Measurements from ENCODE around the gene NADSYN1. TPM values are rescaled to one million over a fixed set of nuclear protein-coding genes. Genes with fewer than 3 reads are reported as not detected.

NADSYN1 gene
- total RNA-seq, 1 donor = 130 TPM

DNA sequence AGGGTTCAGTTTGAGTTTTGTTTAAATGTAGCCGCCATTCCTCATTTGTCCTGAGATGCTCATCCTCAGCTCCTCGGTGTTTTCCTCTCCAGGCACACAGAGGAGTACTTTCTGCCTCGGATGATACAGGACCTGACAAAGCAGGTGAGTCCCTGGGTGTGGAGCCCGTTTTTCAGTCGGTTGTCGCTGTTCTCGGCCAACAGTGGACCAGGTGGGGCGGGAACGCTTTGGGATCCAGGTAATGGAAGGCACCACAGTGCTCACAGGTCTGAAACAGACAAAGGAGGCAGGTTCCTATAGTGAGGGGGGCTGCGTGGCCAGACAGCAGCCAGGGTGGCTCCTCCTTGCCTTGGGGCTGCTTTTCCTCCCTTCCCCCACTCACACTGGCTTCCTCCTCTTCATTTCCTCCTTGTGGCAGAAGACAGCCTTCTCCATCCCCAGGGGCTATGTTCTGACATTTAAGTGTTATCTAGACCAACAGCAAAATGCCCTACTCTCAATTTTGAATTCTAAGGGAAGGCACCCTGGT is 19.4 kb downstream of the NADSYN1 start:
- DNase-seq (ENCODE audit: low read depth in 2 of 3, low spot score in 2 of 3) = no peak

DNA sequence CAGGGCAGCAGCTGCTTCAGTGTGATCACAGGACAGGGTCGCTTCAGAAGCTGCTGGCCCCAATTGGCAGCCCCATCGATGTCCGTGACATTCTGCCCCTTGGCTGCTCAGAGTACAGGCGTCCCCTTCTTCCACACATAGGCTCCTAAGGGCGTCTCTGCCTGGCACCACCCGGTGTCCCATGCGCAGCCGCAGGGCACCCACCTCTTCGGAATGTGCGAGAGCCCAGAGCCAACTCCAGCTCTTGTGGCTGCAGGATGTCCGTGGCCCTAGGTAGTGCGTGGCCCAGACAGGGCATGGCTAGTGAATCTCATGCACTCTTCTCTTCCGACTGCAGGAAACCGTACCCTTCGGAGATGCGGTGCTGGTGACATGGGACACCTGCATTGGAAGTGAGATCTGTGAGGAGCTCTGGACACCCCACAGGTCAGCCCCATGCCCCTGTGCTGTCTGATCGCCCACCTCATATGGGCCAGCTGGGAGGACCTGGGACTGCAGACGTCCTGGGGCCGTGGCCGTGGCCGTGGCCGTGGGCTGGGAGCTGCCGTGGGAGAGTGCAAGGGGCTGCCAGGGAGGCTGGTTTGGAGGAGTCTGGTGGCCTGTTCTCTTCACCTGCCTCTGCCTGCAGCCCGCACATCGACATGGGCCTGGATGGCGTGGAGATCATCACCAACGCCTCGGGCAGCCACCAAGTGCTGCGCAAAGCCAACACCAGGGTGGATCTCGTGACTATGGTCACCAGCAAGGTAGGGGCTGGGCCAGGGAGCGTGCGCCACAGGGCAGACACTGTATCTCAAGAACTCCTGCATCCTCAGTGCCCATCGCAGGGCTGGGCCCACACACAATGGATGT is 20.2 kb downstream of the NADSYN1 start:
- no peak for DNase-seq (ENCODE audit: low read depth in 2 of 3, low spot score in 2 of 3)

DNA sequence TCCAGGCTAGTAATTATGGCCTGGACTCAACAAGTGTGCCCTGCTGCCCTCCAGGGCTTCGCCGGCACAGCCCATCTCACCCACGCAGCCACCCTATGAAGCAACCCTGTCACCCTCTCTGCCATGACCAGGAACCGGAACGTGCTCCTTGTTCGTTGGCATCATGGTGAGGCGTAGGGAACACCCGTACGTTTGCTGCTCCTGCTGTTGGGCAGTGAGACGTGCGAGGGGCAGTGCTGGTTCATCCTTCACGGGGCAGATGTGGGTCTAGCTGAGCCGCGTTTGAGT is 20.7 kb downstream of the NADSYN1 start:
- DNase-seq (ENCODE audit: low read depth in 2 of 3, low spot score in 2 of 3) = no peak

DNA sequence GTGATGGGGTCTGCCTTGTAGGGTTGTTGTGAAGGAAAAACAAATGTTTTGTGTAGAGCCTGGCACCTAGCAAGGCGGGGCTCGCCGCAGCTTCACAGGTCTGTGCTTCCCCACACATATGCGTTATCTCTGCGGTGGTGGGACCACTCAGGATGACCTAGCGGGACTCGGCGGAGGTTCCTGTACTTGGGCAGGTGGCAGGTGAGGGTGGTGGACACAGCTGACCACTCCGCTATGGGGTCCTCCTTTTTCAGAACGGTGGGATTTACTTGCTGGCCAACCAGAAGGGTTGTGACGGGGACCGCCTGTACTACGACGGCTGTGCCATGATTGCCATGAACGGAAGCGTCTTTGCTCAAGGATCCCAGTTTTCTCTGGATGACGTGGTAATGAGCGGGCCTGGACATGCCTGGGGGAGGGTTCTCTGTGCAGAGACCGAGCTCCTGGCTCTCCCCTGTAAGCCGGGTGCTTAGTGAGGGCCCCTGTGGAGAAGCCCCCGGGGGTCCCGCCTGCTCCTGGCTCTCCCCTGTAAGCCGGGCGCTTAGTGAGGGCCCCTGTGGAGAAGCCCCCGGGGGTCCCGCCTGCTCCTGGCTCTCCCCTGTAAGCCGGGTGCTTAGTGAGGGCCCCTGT is 21.3 kb downstream of the NADSYN1 start:
- DNase-seq (ENCODE audit: low read depth in 2 of 3, low spot score in 2 of 3) = no peak

DNA sequence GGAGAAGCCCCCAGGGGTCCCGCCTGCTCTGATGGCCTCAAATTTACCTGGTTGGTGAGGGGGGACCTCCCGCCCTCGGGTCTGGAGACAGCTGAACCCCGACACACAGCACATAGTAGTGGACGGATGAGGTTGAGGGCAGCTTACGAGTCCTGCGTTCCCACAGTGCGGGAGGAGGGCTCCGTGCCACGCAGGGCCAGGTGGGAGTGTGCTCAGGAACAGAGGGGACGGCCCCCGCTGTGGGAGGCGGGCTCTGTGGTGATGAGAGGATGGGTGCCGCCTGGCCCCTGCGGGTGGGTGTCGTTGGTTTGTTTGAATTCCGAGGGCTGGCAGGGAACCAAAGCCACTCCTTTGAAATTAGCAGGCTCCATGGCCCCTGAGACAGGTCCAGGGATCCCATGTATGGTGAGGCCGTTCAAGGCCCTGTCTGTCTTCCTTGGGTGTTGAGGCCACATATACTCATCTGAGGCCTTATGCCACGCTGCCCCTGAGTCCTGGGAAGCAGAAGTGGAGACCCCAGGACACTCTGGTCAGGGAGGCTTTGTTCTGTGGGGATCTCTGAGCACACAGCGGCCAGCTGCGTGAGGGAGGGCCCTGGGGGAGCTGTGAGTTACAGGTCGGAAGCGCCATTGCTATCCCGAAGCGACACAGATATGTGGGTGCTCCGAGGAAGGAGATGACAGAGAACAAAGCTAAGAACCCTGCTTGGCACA is 21.9 kb downstream of the NADSYN1 start:
- DNase-seq (ENCODE audit: low read depth in 2 of 3, low spot score in 2 of 3) = no peak

DNA sequence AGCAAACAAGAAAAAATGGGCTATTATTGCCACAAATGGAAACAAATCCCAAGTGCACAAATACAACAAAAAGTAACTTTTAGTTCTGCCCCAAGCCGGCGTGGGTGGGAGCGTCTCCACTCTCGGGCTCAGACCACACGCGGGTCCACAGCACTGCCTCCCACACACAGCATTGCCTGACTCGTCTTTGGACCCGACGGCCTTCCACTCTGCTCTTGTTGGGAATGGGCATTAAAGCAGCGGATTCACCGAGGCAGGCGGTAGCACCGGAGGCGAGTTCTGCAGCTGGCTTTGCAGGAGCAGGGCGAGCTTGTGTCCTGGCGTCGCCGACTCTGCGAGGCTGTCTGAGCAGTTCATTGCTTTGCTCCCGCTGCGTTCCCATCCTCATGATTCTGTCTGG is 23.0 kb downstream of the NADSYN1 start:
- no peak for DNase-seq (ENCODE audit: low read depth in 2 of 3, low spot score in 2 of 3)

DNA sequence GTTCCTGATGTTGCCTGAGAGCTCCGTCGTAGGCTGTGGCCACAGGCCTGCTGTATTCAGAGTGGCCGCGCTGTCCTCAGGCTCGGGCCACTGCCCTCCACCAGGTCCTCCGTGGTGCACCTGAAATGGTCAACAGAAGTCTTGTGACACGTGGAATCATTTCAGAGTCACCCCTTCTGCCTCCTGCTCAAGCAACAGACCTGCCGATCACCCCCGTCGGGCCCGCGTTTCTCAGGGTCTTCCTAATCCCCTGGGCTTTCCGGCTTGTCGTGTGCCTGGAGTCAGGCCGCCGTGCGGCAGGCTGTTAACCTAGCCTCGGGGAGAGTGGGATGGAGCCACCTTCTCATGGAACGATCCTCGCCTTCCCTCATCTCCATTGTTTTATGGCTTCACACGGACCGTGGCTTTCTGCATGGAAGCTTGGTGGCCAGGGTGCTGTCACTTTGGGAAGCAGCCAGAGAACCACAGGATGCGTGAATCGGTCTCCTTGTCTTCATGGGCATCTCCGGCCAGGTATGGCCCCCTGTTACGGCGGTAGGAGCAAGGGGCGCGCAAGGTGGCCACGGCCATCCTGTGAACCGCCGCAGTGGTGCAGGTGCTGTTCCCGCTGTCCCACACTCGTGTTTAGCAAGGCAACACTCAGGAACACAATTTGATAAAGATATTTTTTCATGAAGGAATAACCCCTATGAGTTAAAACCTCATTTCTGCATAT is 24.1 kb downstream of the NADSYN1 start:
- DNase-seq (ENCODE audit: low read depth in 2 of 3, low spot score in 2 of 3) = no peak

DNA sequence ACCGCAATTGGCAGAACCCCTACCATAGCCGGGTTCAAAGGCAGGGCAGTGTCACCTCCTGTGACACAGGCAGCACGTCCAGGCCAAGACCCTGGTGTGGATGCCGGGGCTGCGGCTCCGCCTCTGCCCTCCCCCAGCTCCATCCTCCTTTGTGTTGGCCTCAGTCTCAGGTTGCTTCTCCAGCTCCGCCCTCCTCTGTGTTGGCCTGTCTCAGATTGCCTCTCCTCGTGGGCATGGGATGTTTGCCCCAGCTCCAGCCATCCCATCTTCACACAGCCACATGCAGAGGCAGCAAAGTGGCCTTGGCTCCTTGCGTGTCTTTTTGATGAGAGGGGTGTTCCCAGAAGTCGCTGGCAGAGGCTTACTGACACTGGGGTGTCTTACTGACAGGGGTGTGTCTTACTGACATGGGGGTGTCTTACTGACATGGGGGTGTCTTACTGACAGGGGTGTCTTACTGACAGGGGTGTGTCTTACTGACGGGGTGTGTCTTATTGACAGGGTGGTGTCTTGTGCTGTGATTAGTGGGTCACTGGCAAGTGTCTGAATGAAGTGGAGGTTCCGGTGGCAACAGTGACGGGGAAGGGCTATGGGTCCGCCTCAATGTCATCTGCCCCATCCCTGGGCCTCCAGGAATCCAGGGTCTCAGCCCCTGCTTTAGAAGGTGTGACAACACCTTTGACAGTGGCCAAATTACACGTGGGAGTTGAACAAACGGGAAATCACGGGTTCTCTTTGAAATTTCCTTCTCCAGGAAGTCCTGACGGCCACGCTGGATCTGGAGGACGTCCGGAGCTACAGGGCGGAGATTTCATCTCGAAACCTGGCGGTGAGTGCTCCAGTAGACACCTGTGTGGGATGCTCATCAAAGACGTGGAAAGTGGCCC is 24.9 kb downstream of the NADSYN1 start:
- DNase-seq (ENCODE audit: low read depth in 2 of 3, low spot score in 2 of 3) = no peak

DNA sequence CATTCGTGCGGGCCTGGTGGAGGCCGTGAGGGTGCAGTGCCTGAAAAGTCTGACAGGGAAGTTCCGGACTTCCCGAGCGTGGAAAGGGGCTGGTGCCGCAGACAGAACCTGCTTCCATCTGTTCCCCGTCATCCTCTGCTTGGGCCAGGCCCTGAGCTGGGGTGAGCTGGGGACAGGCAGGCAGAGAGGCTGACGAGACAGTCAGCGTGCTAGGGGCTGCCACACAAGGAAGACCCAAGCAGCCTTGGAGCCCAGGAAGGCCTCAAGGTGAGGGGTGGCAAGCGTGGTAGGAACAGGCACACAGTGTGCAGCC is 25.5 kb downstream of the NADSYN1 start:
- DNase-seq (ENCODE audit: low read depth in 2 of 3, low spot score in 2 of 3) = no peak

DNA sequence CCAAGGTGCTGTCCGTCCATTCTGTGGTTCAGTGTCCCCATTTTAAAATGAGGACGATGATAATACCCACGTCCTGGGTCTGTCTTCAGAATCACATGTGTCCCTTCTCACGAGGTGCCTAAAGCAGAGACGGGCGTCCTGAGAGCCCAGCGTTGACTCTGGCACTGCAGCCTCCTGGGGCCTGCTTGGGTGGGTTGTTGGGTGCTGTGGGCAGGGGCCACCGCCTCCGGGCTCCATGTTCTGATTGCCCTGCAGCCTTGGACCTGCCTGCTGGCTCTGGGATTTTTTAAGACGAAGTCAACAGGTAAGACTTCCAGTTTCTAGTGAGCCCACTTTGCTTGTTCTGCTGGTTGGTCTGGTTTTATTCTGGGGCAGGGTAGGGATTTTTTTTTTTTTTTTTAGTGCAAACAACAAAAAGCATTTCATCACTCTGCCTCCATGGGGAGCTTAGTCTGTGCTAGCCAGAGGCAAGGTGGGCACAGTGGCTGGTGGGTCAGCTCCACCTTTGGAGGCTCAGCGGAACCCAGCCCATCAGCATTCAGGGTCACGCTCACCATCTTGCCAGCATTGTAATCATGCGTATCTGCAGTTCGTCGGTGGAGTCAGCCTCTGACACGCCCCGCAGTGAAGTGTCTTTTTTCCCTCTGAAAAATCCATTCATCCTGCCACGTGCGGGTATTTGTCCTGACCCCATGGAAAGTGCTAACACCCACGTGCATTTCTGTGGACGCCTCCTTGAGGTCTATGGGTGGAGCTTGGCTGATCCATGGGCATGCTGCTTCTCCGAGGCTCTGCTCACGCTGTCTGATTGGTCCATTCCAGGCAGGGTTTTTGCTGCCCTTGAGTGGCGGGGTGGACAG is 28.3 kb downstream of the NADSYN1 start:
- no peak for DNase-seq (ENCODE audit: low read depth in 2 of 3, low spot score in 2 of 3)

DNA sequence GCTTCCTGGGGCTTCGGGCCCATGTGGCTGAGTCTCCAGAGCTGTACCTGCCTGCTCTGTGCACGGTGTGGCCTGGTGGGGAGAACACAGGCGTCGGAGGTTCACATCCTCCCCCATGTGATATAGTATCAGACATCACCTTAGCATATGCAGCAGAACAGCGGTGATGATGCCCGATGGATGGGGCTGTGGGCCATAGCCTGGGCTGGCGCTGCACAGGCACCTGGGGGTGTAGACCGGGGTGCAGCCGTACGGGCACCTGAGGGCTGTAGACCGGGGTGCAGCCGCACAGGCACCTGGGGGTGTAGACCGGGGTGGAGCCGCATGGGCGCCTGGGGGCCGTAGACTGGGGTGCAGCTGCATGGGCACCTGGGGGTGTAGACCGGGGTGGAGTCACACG is 29.2 kb downstream of the NADSYN1 start:
- DNase-seq (ENCODE audit: low read depth in 2 of 3, low spot score in 2 of 3) = no peak

DNA sequence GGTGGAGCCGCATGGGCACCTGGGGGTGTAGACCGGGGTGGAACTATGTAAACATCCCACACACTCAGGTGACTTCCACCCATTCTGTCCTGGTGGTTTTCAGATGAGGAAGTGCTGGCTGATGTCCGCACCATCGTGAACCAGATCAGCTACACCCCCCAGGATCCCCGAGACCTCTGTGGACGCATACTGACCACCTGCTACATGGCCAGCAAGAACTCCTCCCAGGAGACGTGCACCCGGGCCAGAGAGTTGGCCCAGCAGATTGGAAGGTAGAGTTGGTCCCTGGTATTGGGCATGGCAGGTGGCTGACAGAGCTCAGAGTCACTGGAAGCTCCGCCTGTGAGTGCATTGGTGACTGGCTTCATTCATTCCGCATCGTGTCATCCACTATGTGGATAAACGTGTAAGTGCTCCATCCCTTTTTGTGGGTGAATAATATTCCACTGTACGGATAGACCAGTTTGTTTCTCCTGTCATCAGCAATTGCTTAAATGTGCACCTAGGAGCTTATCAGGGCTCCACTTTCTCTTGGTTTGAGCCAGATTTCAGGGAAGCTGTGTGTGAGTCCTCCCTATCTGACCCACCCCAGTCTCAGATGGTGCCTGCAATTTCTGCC is 29.9 kb downstream of the NADSYN1 start:
- no peak for DNase-seq (ENCODE audit: low read depth in 2 of 3, low spot score in 2 of 3)

DNA sequence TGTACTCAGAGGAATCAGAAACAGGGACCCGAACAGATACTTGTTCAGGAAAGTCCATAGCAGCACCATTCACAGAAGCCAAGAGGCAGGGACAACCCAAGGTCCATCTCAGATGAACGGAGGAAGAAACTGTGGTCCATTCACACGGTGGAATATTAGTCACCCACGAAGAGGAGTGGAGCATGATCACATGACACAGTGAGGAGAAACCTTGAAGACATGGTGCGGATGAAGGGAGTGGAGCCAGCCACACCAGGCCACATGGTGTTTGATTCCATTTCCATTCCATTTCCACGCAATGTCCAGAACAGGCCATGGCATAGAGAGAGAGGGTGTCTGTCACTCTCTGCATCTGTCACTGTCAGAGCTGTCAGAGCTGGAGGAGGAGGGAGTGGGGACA is 30.7 kb downstream of the NADSYN1 start:
- DNase-seq (ENCODE audit: low read depth in 2 of 3, low spot score in 2 of 3) = no peak

DNA sequence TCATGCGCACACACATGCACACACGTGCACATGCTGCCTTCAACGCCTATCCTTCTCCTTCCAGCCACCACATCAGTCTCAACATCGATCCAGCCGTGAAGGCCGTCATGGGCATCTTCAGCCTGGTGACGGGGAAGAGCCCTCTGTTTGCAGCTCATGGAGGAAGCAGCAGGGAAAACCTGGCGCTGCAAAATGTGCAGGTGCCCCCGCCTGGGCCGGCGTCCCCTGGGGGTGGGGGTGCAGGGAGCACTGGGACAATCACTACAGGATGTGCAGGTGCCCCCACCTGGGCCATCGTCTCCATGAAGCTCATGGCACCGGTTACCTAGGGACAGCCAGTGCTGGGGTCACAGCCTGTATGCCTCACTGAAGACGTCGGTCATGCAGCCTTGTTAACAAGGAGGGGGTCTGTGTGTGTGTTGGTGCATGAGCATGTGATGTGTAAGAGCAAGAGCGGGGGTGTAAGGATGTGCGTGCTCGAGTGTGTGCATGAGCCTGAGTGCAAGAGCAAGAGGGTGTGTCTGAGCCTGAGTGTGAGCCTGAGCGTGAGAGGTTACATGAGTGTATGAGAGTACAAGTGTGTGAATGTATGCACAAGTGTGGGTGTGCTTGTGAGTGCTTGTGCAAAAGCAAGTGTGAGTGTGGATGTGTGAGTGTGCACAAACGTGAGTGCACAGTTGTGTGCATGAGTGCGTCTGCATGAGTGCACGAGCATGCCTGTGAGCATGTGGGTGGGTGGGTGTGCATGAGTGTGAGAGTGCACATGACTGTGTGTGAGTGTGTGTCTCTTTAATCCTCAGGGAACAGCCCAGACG is 31.5 kb downstream of the NADSYN1 start:
- no peak for DNase-seq (ENCODE audit: low read depth in 2 of 3, low spot score in 2 of 3)

DNA sequence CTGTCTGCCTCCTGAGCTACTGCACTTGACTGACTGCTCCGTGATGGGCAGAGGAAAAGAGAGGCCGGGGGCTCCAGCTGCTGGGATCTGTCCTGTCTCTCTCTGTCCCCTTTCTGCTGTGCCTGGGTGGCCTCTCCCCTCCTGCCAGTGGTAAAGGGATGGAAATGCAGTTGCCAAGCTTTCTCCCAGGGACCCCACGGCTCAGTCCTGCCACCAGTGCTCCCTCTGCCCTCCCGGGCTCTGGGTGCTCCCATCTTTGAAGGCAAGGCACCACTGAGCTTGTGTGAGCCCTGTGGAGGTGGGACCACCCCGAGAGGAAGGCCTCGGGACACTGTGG is 32.0 kb downstream of the NADSYN1 start:
- DNase-seq (ENCODE audit: low read depth in 2 of 3, low spot score in 2 of 3) = no peak

DNA sequence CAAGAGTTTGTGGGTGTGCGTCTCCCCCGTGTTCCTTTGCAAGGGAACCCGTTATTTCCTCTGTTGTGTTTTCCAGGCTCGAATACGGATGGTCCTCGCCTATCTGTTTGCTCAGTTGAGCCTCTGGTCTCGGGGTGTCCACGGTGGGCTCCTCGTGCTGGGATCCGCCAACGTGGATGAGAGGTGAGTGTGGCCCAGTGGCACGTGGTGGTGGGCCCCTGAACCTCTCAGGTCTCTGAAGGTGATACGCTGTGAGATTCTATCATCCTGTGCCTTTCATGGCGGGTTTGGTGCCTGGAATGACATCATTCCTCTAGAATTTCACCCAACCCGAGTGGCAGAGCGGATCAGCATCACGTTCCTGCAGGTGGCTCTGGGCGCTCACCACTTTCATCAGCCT is 32.5 kb downstream of the NADSYN1 start:
- DNase-seq (ENCODE audit: low read depth in 2 of 3, low spot score in 2 of 3) = no peak

DNA sequence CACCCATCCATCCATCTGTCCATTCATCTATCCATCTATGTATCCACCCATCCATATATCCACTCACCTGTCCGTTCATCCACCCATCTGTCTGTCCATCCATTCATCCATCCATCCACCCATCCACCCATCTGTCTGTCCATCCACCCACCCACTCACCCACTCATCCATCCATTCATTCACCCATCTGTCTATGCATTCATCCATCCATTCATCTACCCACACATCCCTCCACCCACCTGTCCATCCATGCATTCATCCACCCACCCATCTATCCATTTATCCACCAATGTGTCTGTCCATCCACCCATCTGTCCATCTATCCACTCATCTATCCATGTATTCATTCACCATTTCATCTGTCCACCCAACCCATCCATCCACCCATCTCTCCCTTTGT is 33.3 kb downstream of the NADSYN1 start:
- no peak for DNase-seq (ENCODE audit: low read depth in 2 of 3, low spot score in 2 of 3)

DNA sequence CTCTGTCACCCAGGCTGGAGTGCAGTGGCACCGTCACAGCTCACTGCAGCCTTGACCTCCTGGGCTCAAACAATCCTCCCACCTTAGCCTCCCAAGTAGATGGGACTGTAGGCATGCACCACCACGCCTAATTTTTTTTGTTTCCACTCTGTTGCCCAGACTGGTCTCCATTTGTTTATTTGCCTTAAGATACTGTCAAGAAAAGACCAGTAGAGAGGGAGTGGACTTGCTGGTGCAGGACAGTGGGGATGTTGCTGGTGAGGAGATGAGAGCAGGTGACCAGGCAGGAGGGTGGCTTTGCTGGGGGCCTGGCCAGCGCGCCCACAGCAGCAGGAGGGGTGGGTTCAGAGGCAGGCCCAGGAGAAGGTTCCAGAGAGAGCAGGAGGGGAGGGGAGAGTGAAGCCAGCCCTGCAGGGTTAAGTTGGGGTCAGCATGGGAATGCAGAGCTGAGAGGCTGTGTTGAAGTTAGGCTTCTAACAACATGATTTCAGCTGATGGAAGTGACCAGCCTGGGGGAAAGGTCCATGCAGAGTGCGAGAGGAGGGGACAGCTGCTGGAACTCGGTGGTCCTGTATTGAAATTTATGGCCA is 35.8 kb downstream of the NADSYN1 start:
- DNase-seq (ENCODE audit: low read depth in 2 of 3, low spot score in 2 of 3) = no peak

All from hematopoietic multipotent progenitor cell (in vitro differentiated cells).